A549 (cell line): ENCODE data around the gene SMLR1. TPM values are rescaled to one million over a fixed set of nuclear protein-coding genes. Genes with fewer than 3 reads are reported as not detected.

Source experiments
- ATAC-seq, 2 experiments: fragments of 200-7000 bp in 1 of 2; fragments of >200 bp in 1 of 2; cut with Nextera tagmentation in 1 of 2; cut with Tn5 transposase in 1 of 2; 3 replicates each; pipeline versions ENCODE4 v1.8.0 to v1.9.1; 2018 to 2020; ENCODE audit warnings: mild to moderate bottlenecking in 1 of 2, moderate library complexity in 1 of 2
- CTCF ChIA-PET: fragments of 300-600 bp; sonication (Branson Sonifier 250); formaldehyde crosslinking; extraction: SDS; loops from one replicate; lab custom pipeline; 2021; ENCODE audit warnings: antibody characterized with exemption, inconsistent platforms; lab: Yijun Ruan, JAX
- POLR2A ChIA-PET: fragments of 350-600 bp; formaldehyde crosslinking; extraction: SDS; loops from one replicate; lab custom pipeline; 2021; ENCODE audit warnings: antibody characterized with exemption, inconsistent platforms; lab: Yijun Ruan, JAX
- DNase-seq, 2 experiments: peaks; one replicate each; pipeline versions ENCODE4 v3.0.0 to v3.0.0-alpha.2; 2011 to 2016; ENCODE audit warnings: low read depth in 1 of 2, low spot score in 1 of 2
- FAIRE-seq: peaks from 2 replicates; lab custom pipeline; 2011; peaks lifted over from hg19 to GRCh38; lab: Jason Lieb, UNC
- H3K27ac ChIP-seq, 2 experiments: fragments of >200 bp; sonication (Bioruptor Twin); formaldehyde crosslinking; 3 replicates each; pipeline ENCODE4 v1.5.1; 2016 to 2017
- H3K4me1 ChIP-seq: fragments of >200 bp; sonication (Bioruptor Twin); formaldehyde crosslinking; 3 replicates; pipeline ENCODE4 v1.6.1; 2016
- H3K4me2 ChIP-seq: fragments of >200 bp; sonication (Bioruptor Twin); formaldehyde crosslinking; 3 replicates; pipeline ENCODE4 v1.6.1; 2016
- H3K4me3 ChIP-seq: fragments of >200 bp; sonication (Bioruptor Twin); formaldehyde crosslinking; 3 replicates; pipeline ENCODE4 v1.5.1; 2016
- H3K9me3 ChIP-seq: fragments of >200 bp; sonication (Bioruptor Twin); formaldehyde crosslinking; 3 replicates; pipeline ENCODE4 v1.6.1; 2016
- BHLHE40 ChIP-seq: IDR thresholded peaks from 2 replicates; pipeline ENCODE4 v1.6.1; 2012; ENCODE audit warnings: low read depth, low read length, inconsistent platforms
- CHD2 ChIP-seq: fragments of 150-350 bp; IDR thresholded peaks from 2 replicates; pipeline ENCODE4 v1.6.1; 2014; ENCODE audit warnings: low read length; ENCODE audit not compliant: partially characterized antibody
- EHMT2 ChIP-seq: fragments of 200-600 bp; sonication (generic); IDR thresholded peaks from 2 replicates; pipeline ENCODE4 v1.6.1; 2016; ENCODE audit warnings: antibody characterized with exemption, low read depth, mild to moderate bottlenecking, moderate library complexity
- HDAC2 ChIP-seq: fragments of 200-600 bp; sonication (generic); IDR thresholded peaks from 2 replicates; pipeline ENCODE4 v1.6.1; 2016
- HOXA7 ChIP-seq: fragments of 250-450 bp; sonication (Bioruptor Pico); IDR thresholded peaks from 2 replicates; pipeline ENCODE4 v1.5.0; 2020; ENCODE audit warnings: mild to moderate bottlenecking, moderate library complexity
- JUN ChIP-seq, 2 experiments: fragments of >200 bp; sonication (Bioruptor Twin); formaldehyde crosslinking; IDR thresholded peaks; 2 replicates in 1 of 2; 3 replicates in 1 of 2; pipeline ENCODE4 v1.6.1; 2016 to 2017
- KDM5A ChIP-seq: fragments of 200-600 bp; sonication (generic); IDR thresholded peaks from 2 replicates; pipeline ENCODE4 v1.6.1; 2016; ENCODE audit warnings: antibody characterized with exemption, mild to moderate bottlenecking
- MAZ ChIP-seq: fragments of 150-350 bp; IDR thresholded peaks from 2 replicates; pipeline ENCODE4 v1.6.1; 2014; ENCODE audit warnings: antibody characterized with exemption, low read depth, low read length, borderline replicate concordance
- NFE2L2 ChIP-seq: fragments of 150-350 bp; conservative IDR thresholded peaks from 2 replicates; pipeline ENCODE4 v1.6.1; 2014; ENCODE audit warnings: low read length
- NPAS2 ChIP-seq: fragments of 250-450 bp; sonication (Bioruptor Pico); IDR thresholded peaks from 2 replicates; pipeline ENCODE4 v1.8.0; 2022; ENCODE audit warnings: mild to moderate bottlenecking, moderate library complexity, borderline replicate concordance
- NR3C1 ChIP-seq: fragments of >200 bp; sonication (Bioruptor Twin); formaldehyde crosslinking; IDR thresholded peaks from 3 replicates; pipeline ENCODE4 v1.6.1; 2017
- POLR2AphosphoS2 ChIP-seq: conservative IDR thresholded peaks from 2 replicates; pipeline ENCODE4 v1.6.1; 2012; ENCODE audit warnings: low read length, improper control_type of control experiment, inconsistent platforms
- RAD21 ChIP-seq, 2 experiments: fragments of >200 bp in 1 of 2; sonication (Bioruptor Twin) in 1 of 2; formaldehyde crosslinking in 1 of 2; IDR thresholded peaks in 1 of 2; conservative IDR thresholded peaks in 1 of 2; 2 replicates in 1 of 2; 3 replicates in 1 of 2; pipeline ENCODE4 v1.6.1; 2012 to 2018; ENCODE audit warnings: inconsistent platforms in 1 of 2
- RCOR1 ChIP-seq: fragments of 150-350 bp; IDR thresholded peaks from 2 replicates; pipeline ENCODE4 v1.6.1; 2014; ENCODE audit warnings: antibody characterized with exemption, low read length, low read depth
- REST ChIP-seq: fragments of 200-600 bp; sonication (generic); IDR thresholded peaks from 2 replicates; pipeline ENCODE4 v1.6.1; 2016; ENCODE audit warnings: antibody characterized with exemption, mild to moderate bottlenecking, moderate library complexity
- ZSCAN20 ChIP-seq: fragments of 250-450 bp; sonication (Bioruptor Pico); IDR thresholded peaks from 2 replicates; pipeline ENCODE4 v1.8.0; 2022; ENCODE audit warnings: mild to moderate bottlenecking, moderate library complexity
- WGBS: methylation state at CpG from one replicate; pipeline ENCODE4 v1.1.6; 2017; ENCODE audit errors: missing lambda C conversion rate; 5-methylcytosine and 5-hydroxymethylcytosine counted together
- polyA plus RNA-seq, 4 experiments: library from polyadenylated mRNA; depleted of rRNA in 3 of 4; stranded (reverse); fragments of >200 nt; fragmentation: RNase III in 1 of 4; extraction: RNeasy Plus Mini Kit Qiagen cat#74134 plus additional on column Dnase treatment in 1 of 4; gene quantifications; 2 replicates in 3 of 4; 3 replicates in 1 of 4; pipeline ENCODE4 v1.2.3, GENCODE V29; 2011 to 2017
- TF ChIP-seq, protein P1 (sequence below): fragments of 250-450 bp; sonication (Bioruptor Pico); IDR thresholded peaks from 2 replicates; pipeline ENCODE4 v1.5.0; 2021; ENCODE audit warnings: mild to moderate bottlenecking, moderate library complexity, borderline replicate concordance

The SMLR1 gene
- polyA plus RNA-seq, 2 of the 4 experiments (the other 2 are of a cell fraction): 0.03 to 0.05 TPM

DNA sequence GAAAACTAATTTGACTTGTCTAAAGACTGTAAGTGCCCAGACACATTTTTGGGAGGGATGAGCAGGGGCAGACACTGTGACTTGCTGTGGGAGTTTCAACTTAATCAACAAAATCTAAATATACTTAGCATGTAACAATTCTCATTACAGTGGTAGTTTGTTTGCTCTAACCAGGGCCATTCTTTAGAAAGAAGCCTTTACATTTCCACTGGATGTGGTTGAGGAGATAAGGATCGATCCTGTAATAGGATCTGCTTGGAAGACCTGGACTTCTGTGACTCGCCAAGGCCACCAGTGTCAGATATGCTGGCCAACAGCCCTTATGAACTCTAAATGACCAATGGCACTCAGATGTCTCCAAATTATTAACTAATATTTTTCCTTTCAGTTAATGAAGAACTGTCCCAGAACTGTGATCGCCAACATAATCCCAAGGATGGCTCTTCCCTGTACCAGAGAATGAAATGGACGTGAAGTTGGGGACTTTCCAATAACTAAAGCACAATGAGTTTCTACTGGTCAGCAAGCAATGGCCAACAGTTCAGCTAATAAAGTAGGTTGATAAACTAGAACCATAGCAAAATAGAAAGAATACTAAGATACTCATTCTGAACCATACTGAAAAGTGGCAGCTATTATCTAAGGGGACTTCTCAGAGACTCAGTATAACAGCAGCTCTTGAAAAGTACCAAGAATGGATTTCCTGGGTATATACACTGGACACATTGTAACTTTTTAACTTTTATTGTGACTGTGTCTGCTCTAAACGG, 7.5 kb downstream of the SMLR1 start (continued):
- TF ChIP-seq REST: no peak
- TF ChIP-seq NR3C1: no peak
- TF ChIP-seq ZSCAN20 (CRISPR knock-in tag): no peak

DNA sequence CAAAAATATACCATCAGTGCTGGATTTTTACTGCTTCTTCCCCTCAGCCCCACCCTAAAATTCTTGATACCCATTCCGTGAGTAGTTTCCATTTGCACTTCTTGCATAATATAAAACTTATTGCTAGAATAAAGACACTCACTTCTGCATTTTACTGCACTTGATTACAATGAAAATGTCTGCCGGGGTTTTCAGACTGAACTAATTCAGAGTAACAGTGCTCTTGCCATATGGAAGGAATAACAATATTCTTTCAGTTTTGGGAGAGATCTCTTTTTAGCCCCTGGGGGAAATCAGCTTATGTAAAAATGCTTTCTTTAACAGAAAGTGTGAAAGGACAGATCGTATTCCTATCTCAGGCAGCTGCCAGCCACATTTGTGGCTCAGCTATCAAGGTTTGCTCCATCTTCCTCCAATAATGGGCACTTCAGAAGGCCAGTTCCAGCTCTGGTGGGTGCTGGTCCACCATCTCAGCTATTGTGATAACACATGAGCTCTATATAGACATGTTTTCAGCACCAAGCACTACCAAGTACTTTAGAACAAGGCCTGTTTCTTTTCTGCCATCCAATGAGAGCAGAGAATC, 8.9 kb downstream of the SMLR1 start:
- 97% methylated on average over 3 of the region's 3 CpGs for WGBS

DNA sequence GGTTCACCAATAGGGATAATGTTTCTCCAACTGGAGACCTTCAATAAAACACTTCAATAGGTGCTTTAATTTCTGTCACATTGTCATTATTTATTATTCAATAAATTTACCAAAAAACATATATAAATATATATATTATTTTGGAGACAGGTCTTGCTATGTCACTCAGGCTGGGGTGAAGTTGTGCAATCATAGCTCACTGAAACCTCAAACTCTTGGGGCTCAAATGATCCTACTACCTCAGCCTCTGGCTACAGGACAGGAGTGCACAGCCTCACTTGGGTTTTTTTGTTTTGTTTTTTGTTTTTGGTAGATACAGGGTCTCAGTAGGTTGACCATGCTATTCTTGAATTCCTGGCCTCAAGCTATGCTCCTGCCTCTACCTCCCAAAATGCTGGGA, 9.9 kb downstream of the SMLR1 start:
- ATAC-seq: no peak
- H3K4me1 ChIP-seq: no peaks in the 10 kb centered on the region
- CTCF ChIA-PET: no interaction called here
- H3K4me2 ChIP-seq: no peak overlapping the region
- no peak overlapping the region for H3K4me3 ChIP-seq
- DNase-seq: no peak
- H3K27ac ChIP-seq: no peak overlapping the region
- TF ChIP-seq JUN (IDR thresholded peaks at IDR 0.05) (no peak), NFE2L2 (no peak), NPAS2 (CRISPR knock-in tag) (no peak), RAD21 (conservative IDR thresholded peaks at IDR 0.05 in 1 of 2, IDR thresholded peaks at IDR 0.05 in 1 of 2) (no peak), POLR2AphosphoS2 (no peak), HDAC2 (no peak), MAZ (no peak), BHLHE40 (no peak)
- H3K9me3 ChIP-seq: no peaks in the 10 kb centered on the region
- no peak for FAIRE-seq
- POLR2A ChIA-PET: no interaction called here

More for the DNA sequence above, 8.9 kb downstream of the SMLR1 start:
- H3K9me3 ChIP-seq: no peaks in the 10 kb centered on the region
- no peaks in the 10 kb centered on the region for H3K4me1 ChIP-seq
- no peak overlapping the region for H3K4me2 ChIP-seq
- no peak for FAIRE-seq
- no peak for DNase-seq
- H3K27ac ChIP-seq: no peak overlapping the region
- CTCF ChIA-PET: no interaction called here
- no peak for TF ChIP-seq EHMT2
- no peak for TF ChIP-seq REST
- no peak for TF ChIP-seq HOXA7 (CRISPR knock-in tag)
- no peak for TF ChIP-seq KDM5A
- TF ChIP-seq CHD2: no peak
- TF ChIP-seq, protein P1, sequence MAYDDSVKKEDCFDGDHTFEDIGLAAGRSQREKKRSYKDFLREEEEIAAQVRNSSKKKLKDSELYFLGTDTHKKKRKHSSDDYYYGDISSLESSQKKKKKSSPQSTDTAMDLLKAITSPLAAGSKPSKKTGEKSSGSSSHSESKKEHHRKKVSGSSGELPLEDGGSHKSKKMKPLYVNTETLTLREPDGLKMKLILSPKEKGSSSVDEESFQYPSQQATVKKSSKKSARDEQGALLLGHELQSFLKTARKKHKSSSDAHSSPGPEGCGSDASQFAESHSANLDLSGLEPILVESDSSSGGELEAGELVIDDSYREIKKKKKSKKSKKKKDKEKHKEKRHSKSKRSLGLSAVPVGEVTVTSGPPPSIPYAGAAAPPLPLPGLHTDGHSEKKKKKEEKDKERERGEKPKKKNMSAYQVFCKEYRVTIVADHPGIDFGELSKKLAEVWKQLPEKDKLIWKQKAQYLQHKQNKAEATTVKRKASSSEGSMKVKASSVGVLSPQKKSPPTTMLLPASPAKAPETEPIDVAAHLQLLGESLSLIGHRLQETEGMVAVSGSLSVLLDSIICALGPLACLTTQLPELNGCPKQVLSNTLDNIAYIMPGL: no peak
- no peak for TF ChIP-seq RCOR1
- POLR2A ChIA-PET: no interaction called here
- ATAC-seq: no peak
- H3K4me3 ChIP-seq: no peak overlapping the region
